Breast epithelium (tissue), 4 donors: ENCODE results near the gene CCND1. TPM values are rescaled to one million over a fixed set of nuclear protein-coding genes. Genes with fewer than 3 reads are reported as not detected.
"Not testable (repeated sequence)": the region's sequence is repeated elsewhere in the genome, so short reads cannot be mapped to it uniquely, and the experiment has no call there.

Experiments
- DNase-seq, 2 donors: peaks; one replicate each; pipeline ENCODE4 v3.0.0-alpha.2; 2019; ENCODE audit warnings: low spot score in 2 of 2
- H3K27ac ChIP-seq, 2 donors: fragments of 200-600 bp; sonication (generic) in 1 of 2; one replicate each; pipeline ENCODE4 v1.5.1; 2016 to 2019; ENCODE audit warnings: mild to moderate bottlenecking in 1 of 2
- H3K27me3 ChIP-seq, 2 donors: fragments of 200-600 bp; sonication (generic) in 1 of 2; one replicate each; pipeline versions ENCODE4 v1.5.1 to v1.6.0; 2017 to 2019; ENCODE audit warnings: control low read depth in 1 of 2, mild to moderate bottlenecking in 1 of 2
- H3K36me3 ChIP-seq: fragments of 200-600 bp; one replicate; pipeline ENCODE4 v1.5.1; 2019
- H3K4me1 ChIP-seq, 2 donors: fragments of 200-600 bp; sonication (generic); one replicate each; pipeline ENCODE4 v1.5.1; 2016 to 2019; ENCODE audit warnings: control low read depth in 1 of 2
- H3K4me3 ChIP-seq, 3 donors: fragments of 200-600 bp; sonication (generic); 1 replicate in 2 of 3; 2 replicates in 1 of 3; pipeline ENCODE4 v1.5.1; 2016 to 2019; ENCODE audit warnings: mild to moderate bottlenecking in 3 of 3, moderate library complexity in 2 of 3
- H3K9me3 ChIP-seq, 2 donors: fragments of 200-600 bp; sonication (generic) in 1 of 2; one replicate each; pipeline ENCODE4 v1.5.1; 2016 to 2019; ENCODE audit warnings: control low read depth in 1 of 2
- CTCF ChIP-seq, 3 donors: fragments of 450-650 bp; IDR thresholded peaks; one replicate each; pipeline ENCODE4 v1.5.1; 2016 to 2017; ENCODE audit warnings: antibody characterized with exemption in 3 of 3, mild to moderate bottlenecking in 3 of 3, moderate library complexity in 3 of 3
- POLR2A ChIP-seq: fragments of 450-650 bp; IDR thresholded peaks from one replicate; pipeline ENCODE4 v1.6.1; 2016; ENCODE audit warnings: antibody characterized with exemption, mild to moderate bottlenecking, moderate library complexity
- POLR2AphosphoS5 ChIP-seq, 3 donors: sonication (generic); formaldehyde crosslinking; IDR thresholded peaks; one replicate each; pipeline ENCODE4 v1.6.1; 2017; ENCODE audit warnings: antibody characterized with exemption in 3 of 3
- intact Hi-C: fragments of 100-400 bp; cut with DNase I; formaldehyde crosslinking; loops from one replicate; pipeline ENCODE4 v1.15.1; 2023; ENCODE audit warnings: low total_unique reads
- total RNA-seq, 3 donors: library from RNA; depleted of rRNA; stranded (reverse); fragments of >200 nt; gene quantifications; one replicate each; pipeline ENCODE4 v1.1.0, GENCODE V29; 2016

CCND1 gene
- total RNA-seq, 3 donors from 2014 or later = 42.3 to 199 (median 99.0) TPM

GRCh38 chr11:69617682-69618081 lies 23.3 kb upstream of the CCND1 start:
- DNase-seq = no peak
- H3K27me3 ChIP-seq = no peaks in the 10 kb centered on the region
- intact Hi-C loops = no loop called here

GRCh38 chr11:69618237-69618636 lies 22.7 kb upstream of the CCND1 start:
- H3K9me3 ChIP-seq = no peaks in the 10 kb centered on the region
- H3K4me1 ChIP-seq = no peaks in the 10 kb centered on the region
- no peak overlapping the region for H3K4me3 ChIP-seq
- H3K36me3 ChIP-seq = no peaks in the 10 kb centered on the region
- TF ChIP-seq POLR2A = no peak
- no peak for TF ChIP-seq POLR2AphosphoS5 (IDR thresholded peaks at IDR 0.05)
- TF ChIP-seq CTCF (IDR thresholded peaks at IDR 0.05) = no peak
- H3K27ac ChIP-seq = no peak overlapping the region
- intact Hi-C loops = no loop called here
- no peak for DNase-seq
- no peaks in the 10 kb centered on the region for H3K27me3 ChIP-seq

More at GRCh38 chr11:69617682-69618081, 23.3 kb upstream of the CCND1 start:
- no peaks in the 10 kb centered on the region for H3K36me3 ChIP-seq
- no peaks in the 10 kb centered on the region for H3K4me1 ChIP-seq
- H3K9me3 ChIP-seq = no peaks in the 10 kb centered on the region
- no peak overlapping the region for H3K27ac ChIP-seq
- no peak overlapping the region for H3K4me3 ChIP-seq
- TF ChIP-seq POLR2AphosphoS5 (IDR thresholded peaks at IDR 0.05) = no peak

GRCh38 chr11:69620683-69621290 lies 20.2 kb upstream of the CCND1 start:
- H3K9me3 ChIP-seq = no peaks in the 10 kb centered on the region
- H3K4me1 ChIP-seq = no peaks in the 10 kb centered on the region
- H3K4me3 ChIP-seq = no peak overlapping the region
- TF ChIP-seq POLR2AphosphoS5 (IDR thresholded peaks at IDR 0.05) (no peak), CTCF (IDR thresholded peaks at IDR 0.05) (no peak), POLR2A (no peak)
- DNase-seq = no peak
- intact Hi-C loops = no loop called here
- no peaks in the 10 kb centered on the region for H3K36me3 ChIP-seq
- no peaks in the 10 kb centered on the region for H3K27me3 ChIP-seq
- no peak overlapping the region for H3K27ac ChIP-seq

GRCh38 chr11:69622097-69622681 lies 18.8 kb upstream of the CCND1 start:
- H3K27me3 ChIP-seq, intact Hi-C loops, DNase-seq: not testable (repeated sequence)

GRCh38 chr11:69624293-69624692 lies 16.7 kb upstream of the CCND1 start:
- H3K9me3 ChIP-seq = no peaks in the 10 kb centered on the region
- H3K4me1 ChIP-seq = no peaks in the 10 kb centered on the region
- H3K36me3 ChIP-seq = no peaks in the 10 kb centered on the region
- no peak overlapping the region for H3K27ac ChIP-seq
- no peak for TF ChIP-seq POLR2AphosphoS5 (IDR thresholded peaks at IDR 0.05)
- no peak for TF ChIP-seq CTCF (IDR thresholded peaks at IDR 0.05)
- TF ChIP-seq POLR2A = no peak
- no peaks in the 10 kb centered on the region for H3K27me3 ChIP-seq
- DNase-seq = no peak
- intact Hi-C loops = no loop called here
- H3K4me3 ChIP-seq = no peak overlapping the region

More at GRCh38 chr11:69622097-69622681, 18.8 kb upstream of the CCND1 start:
- H3K9me3 ChIP-seq, H3K4me3 ChIP-seq, H3K36me3 ChIP-seq, H3K4me1 ChIP-seq, H3K27ac ChIP-seq: not testable (repeated sequence)

GRCh38 chr11:69625476-69625875 lies 15.5 kb upstream of the CCND1 start:
- Histone ChIP-seq H3K4me3 (no peak overlapping the region), H3K27me3 (no peaks in the 10 kb centered on the region), H3K9me3 (no peaks in the 10 kb centered on the region), H3K36me3 (no peaks in the 10 kb centered on the region), H3K4me1 (no peaks in the 10 kb centered on the region), H3K27ac (no peak overlapping the region)
- intact Hi-C loops = no loop called here
- DNase-seq = no peak
- TF ChIP-seq CTCF (IDR thresholded peaks at IDR 0.05) (no peak), POLR2AphosphoS5 (IDR thresholded peaks at IDR 0.05) (no peak), POLR2A (no peak)
